GM12865 (cell line): ENCODE measurements around the gene KLHDC10.
"Not testable (repeated sequence)": the region's sequence is repeated elsewhere in the genome, so short reads cannot be mapped to it uniquely, and the experiment has no call there.

Experiments used
- DNase-seq: peaks from one replicate; pipeline ENCODE4 v3.0.0; 2010; ENCODE audit warnings: low read depth
- H3K4me3 ChIP-seq: 2 replicates; pipeline ENCODE4 v1.5.1; 2011; ENCODE audit warnings: mild to moderate bottlenecking, low read depth, low read length, control low read depth
- CTCF ChIP-seq: IDR thresholded peaks from 2 replicates; pipeline ENCODE4 v1.5.1; 2011; ENCODE audit warnings: low read length, control low read depth, low read depth, inconsistent platforms; ENCODE audit not compliant: insufficient read depth; ENCODE audit errors: missing control alignments

The KLHDC10 gene

GRCh38 chr7:130084037-130084875 lies 13.9 kb downstream of the KLHDC10 start:
- peak; percentile 35 for TF ChIP-seq CTCF
- peak; percentile 12 for DNase-seq
- no peak overlapping the region for H3K4me3 ChIP-seq

GRCh38 chr7:130085235-130085634 lies 14.9 kb downstream of the KLHDC10 start:
- not testable (repeated sequence) for H3K4me3 ChIP-seq, DNase-seq

- no peak for TF ChIP-seq CTCF
- no peak for DNase-seq
- H3K4me3 ChIP-seq, result no peak overlapping the region
Measured at GRCh38 chr7:130086938-130087337, 16.6 kb downstream of the KLHDC10 start.

GRCh38 chr7:130087364-130087763 lies 17.0 kb downstream of the KLHDC10 start:
- DNase-seq, result no peak
- no peak for TF ChIP-seq CTCF

GRCh38 chr7:130090745-130091532 lies 20.6 kb downstream of the KLHDC10 start:
- no peak for TF ChIP-seq CTCF
- DNase-seq, result peak; percentile 59
- H3K4me3 ChIP-seq, result no peak overlapping the region

More at GRCh38 chr7:130087364-130087763, 17.0 kb downstream of the KLHDC10 start:
- no peak overlapping the region for H3K4me3 ChIP-seq

- H3K4me3 ChIP-seq, result no peak overlapping the region
- DNase-seq, result no peak
- no peak for TF ChIP-seq CTCF
Measured at GRCh38 chr7:130091999-130092398, 21.7 kb downstream of the KLHDC10 start.

- no peak for DNase-seq
- no peak overlapping the region for H3K4me3 ChIP-seq
- no peak for TF ChIP-seq CTCF
Measured at GRCh38 chr7:130092598-130092997, 22.3 kb downstream of the KLHDC10 start.
